H9 (cell line): ENCODE results near the gene NKX6-2. TPM values are rescaled to one million over a fixed set of nuclear protein-coding genes. Genes with fewer than 3 reads are reported as not detected.
A peak's percentile ranks its signal among the peaks of the same experiment; 100 is the strongest.

Experiments
- DNase-seq: peaks from one replicate; pipeline ENCODE4 v3.0.0-alpha.2; 2017
- H2AFZ ChIP-seq: one replicate; pipeline ENCODE4 v1.6.1; 2013; ENCODE audit warnings: mild to moderate bottlenecking, low read length, control low read depth, moderate library complexity
- H2AK5ac ChIP-seq: 2 replicates; pipeline ENCODE4 v1.6.1; 2013; ENCODE audit warnings: low read length, control low read depth, mixed read lengths; ENCODE audit not compliant: insufficient read length
- H2BK120ac ChIP-seq: one replicate; pipeline ENCODE4 v1.6.1; 2013; ENCODE audit warnings: low read depth, mild to moderate bottlenecking, low read length, control low read depth, inconsistent platforms; ENCODE audit not compliant: poor library complexity, severe bottlenecking
- H2BK12ac ChIP-seq: 2 replicates; pipeline ENCODE4 v1.6.1; 2013; ENCODE audit warnings: low read length, control low read depth, mixed read lengths, low read depth; ENCODE audit not compliant: insufficient read length
- H2BK15ac ChIP-seq: 2 replicates; pipeline ENCODE4 v1.6.1; 2013; ENCODE audit warnings: low read depth, low read length, control low read depth
- H2BK20ac ChIP-seq: one replicate; pipeline ENCODE4 v1.6.1; 2013; ENCODE audit warnings: low read depth, mild to moderate bottlenecking, low read length, control low read depth, inconsistent platforms; ENCODE audit not compliant: poor library complexity, severe bottlenecking
- H2BK5ac ChIP-seq: 2 replicates; pipeline ENCODE4 v1.6.1; 2013; ENCODE audit warnings: low read length, control low read depth, mixed read lengths; ENCODE audit not compliant: insufficient read length
- H3K14ac ChIP-seq: 2 replicates; pipeline ENCODE4 v1.6.1; 2013; ENCODE audit warnings: low read length, control low read depth; ENCODE audit not compliant: insufficient read depth
- H3K18ac ChIP-seq: 2 replicates; pipeline ENCODE4 v1.6.1; 2013; ENCODE audit warnings: low read depth, mild to moderate bottlenecking, mixed read lengths, low read length, control low read depth; ENCODE audit not compliant: insufficient read length
- H3K23ac ChIP-seq: 2 replicates; pipeline ENCODE4 v1.6.1; 2013; ENCODE audit warnings: low read length, control low read depth, mixed read lengths, low read depth; ENCODE audit not compliant: insufficient read length
- H3K23me2 ChIP-seq: 2 replicates; pipeline ENCODE4 v1.6.1; 2013; ENCODE audit warnings: low read depth, mild to moderate bottlenecking, mixed read lengths, low read length, control low read depth; ENCODE audit not compliant: insufficient read length, poor library complexity, severe bottlenecking
- H3K27ac ChIP-seq: 2 replicates; pipeline ENCODE4 v1.5.1; 2013; ENCODE audit warnings: low read length, control low read depth, mixed read lengths, low read depth; ENCODE audit not compliant: insufficient read length
- H3K27me3 ChIP-seq: 2 replicates; pipeline ENCODE4 v1.6.1; 2013; ENCODE audit warnings: low read length, control low read depth, inconsistent platforms; ENCODE audit not compliant: insufficient read depth
- H3K4ac ChIP-seq: 2 replicates; pipeline ENCODE4 v1.6.1; 2013; ENCODE audit warnings: low read depth, mild to moderate bottlenecking, control low read depth, inconsistent platforms, low read length, moderate library complexity
- H3K4me1 ChIP-seq: 2 replicates; pipeline ENCODE4 v1.6.1; 2013; ENCODE audit warnings: low read length, control low read depth, inconsistent platforms; ENCODE audit not compliant: insufficient read depth
- H3K4me2 ChIP-seq: 2 replicates; pipeline ENCODE4 v1.6.1; 2013; ENCODE audit warnings: low read length, control low read depth, mixed read lengths; ENCODE audit not compliant: insufficient read length, insufficient read depth
- H3K56ac ChIP-seq: 2 replicates; pipeline ENCODE4 v1.6.1; 2013; ENCODE audit warnings: low read depth, mild to moderate bottlenecking, mixed read lengths, low read length, control low read depth; ENCODE audit not compliant: insufficient read length
- H3K79me1 ChIP-seq: 2 replicates; pipeline ENCODE4 v1.6.1; 2013; ENCODE audit warnings: low read depth, mild to moderate bottlenecking, moderate library complexity, low read length, control low read depth, inconsistent platforms; ENCODE audit not compliant: insufficient read depth, poor library complexity, severe bottlenecking
- H3K79me2 ChIP-seq: 2 replicates; pipeline ENCODE4 v1.6.1; 2013; ENCODE audit warnings: low read length, control low read depth, inconsistent platforms; ENCODE audit not compliant: insufficient read depth
- H3K9ac ChIP-seq: 2 replicates; pipeline ENCODE4 v1.6.1; 2013; ENCODE audit warnings: low read length, control low read depth, mixed read lengths; ENCODE audit not compliant: insufficient read length; ENCODE audit errors: extremely low read depth
- H3K9me3 ChIP-seq: one replicate; pipeline ENCODE4 v1.6.1; 2013; ENCODE audit warnings: low read depth, low read length, inconsistent platforms; ENCODE audit not compliant: control insufficient read depth
- H3T11ph ChIP-seq: one replicate; pipeline ENCODE4 v1.6.1; 2013; ENCODE audit warnings: mild to moderate bottlenecking, low read length, control low read depth, inconsistent platforms
- H4K20me1 ChIP-seq: one replicate; pipeline ENCODE4 v1.6.1; 2013; ENCODE audit not compliant: control insufficient read depth, insufficient read length, insufficient read depth
- H4K5ac ChIP-seq: 2 replicates; pipeline ENCODE4 v1.6.1; 2013; ENCODE audit warnings: low read depth, mild to moderate bottlenecking, mixed read lengths, low read length, control low read depth; ENCODE audit not compliant: insufficient read length
- H4K8ac ChIP-seq: replicated peaks from 2 replicates; pipeline ENCODE4 v1.6.1; 2013; ENCODE audit warnings: low read length, control low read depth, mixed read lengths, low read depth; ENCODE audit not compliant: insufficient read length
- H4K91ac ChIP-seq: 2 replicates; pipeline ENCODE4 v1.6.1; 2013; ENCODE audit warnings: low read depth, mild to moderate bottlenecking, moderate library complexity, mixed read lengths, low read length, control low read depth; ENCODE audit not compliant: insufficient read length
- H3K27ac Mint-ChIP-seq, 3 experiments: 2 replicates in 2 of 3; 3 replicates in 1 of 3; pipeline ENCODE4 v1.8.0; 2020 to 2021; ENCODE audit warnings: mixed read lengths in 3 of 3, mild to moderate bottlenecking in 1 of 3, moderate library complexity in 1 of 3
- H3K27me3 Mint-ChIP-seq: 2 replicates; pipeline ENCODE4 v1.8.0; 2021; ENCODE audit warnings: low read depth, mild to moderate bottlenecking, moderate library complexity, mixed read lengths
- H3K36me3 Mint-ChIP-seq, 3 experiments: 2 replicates in 2 of 3; 3 replicates in 1 of 3; pipeline ENCODE4 v1.8.0; 2020 to 2021; ENCODE audit warnings: low read depth in 3 of 3, mixed read lengths in 3 of 3; ENCODE audit not compliant: insufficient read depth in 1 of 3
- H3K4me1 Mint-ChIP-seq, 2 experiments: 2 replicates each; pipeline ENCODE4 v1.8.0; 2020; ENCODE audit warnings: mixed read lengths in 2 of 2
- H3K4me3 Mint-ChIP-seq, 2 experiments: 2 replicates in 1 of 2; 3 replicates in 1 of 2; pipeline ENCODE4 v1.8.0; 2020 to 2021; ENCODE audit warnings: mild to moderate bottlenecking in 2 of 2, mixed read lengths in 2 of 2, moderate library complexity in 1 of 2
- H3K9me3 Mint-ChIP-seq, 2 experiments: 2 replicates in 1 of 2; 3 replicates in 1 of 2; pipeline ENCODE4 v1.8.0; 2020; ENCODE audit warnings: mild to moderate bottlenecking in 2 of 2, mixed read lengths in 2 of 2, moderate library complexity in 1 of 2
- CTCF ChIP-seq: fragments of 200-600 bp; sonication (generic); conservative IDR thresholded peaks from 3 replicates; pipeline ENCODE4 v1.8.0; 2021; ENCODE audit warnings: antibody characterized with exemption, mild to moderate bottlenecking
- WGBS: extraction: QIAGEN DNeasy Blood & Tissue Kit; methylation state at CpG from one replicate; pipeline ENCODE4 v1.1.7; 2013; ENCODE audit warnings: missing lambda C conversion rate, low lambda C conversion rate, mixed read lengths; ENCODE audit not compliant: insufficient read length; ENCODE audit errors: extremely low coverage; 5-methylcytosine and 5-hydroxymethylcytosine counted together
- total RNA-seq: library from RNA; stranded (reverse); gene quantifications from 2 replicates; pipeline ENCODE4 v1.2.1, GENCODE V29; 2021

NKX6-2 gene
- total RNA-seq, 1 experiment from 2014 or later = 0.13 TPM

- no peak for TF ChIP-seq CTCF
- Histone ChIP-seq H3K79me1 (no peaks in the 10 kb centered on the region), H3K4ac (no peak overlapping the region), H2AFZ (no peak overlapping the region), H3K27me3 (no peaks in the 10 kb centered on the region), H3K56ac (no peak overlapping the region), H3K9me3 (no peaks in the 10 kb centered on the region), H3K23me2 (no peaks in the 10 kb centered on the region), H2BK12ac (no peak overlapping the region), H3K4me2 (no peak overlapping the region), H2BK15ac (no peak overlapping the region), H3T11ph (no peak overlapping the region), H3K4me1 (no peaks in the 10 kb centered on the region), H2AK5ac (no peak overlapping the region), H3K23ac (no peak overlapping the region), H4K91ac (no peak overlapping the region), H2BK20ac (no peak overlapping the region), H2BK120ac (no peak overlapping the region), H3K14ac (no peak overlapping the region), H3K79me2 (no peaks in the 10 kb centered on the region), H3K9ac (no peak overlapping the region), H3K18ac (no peak overlapping the region), H4K5ac (no peak overlapping the region), H2BK5ac (no peak overlapping the region), H3K27ac (no peak overlapping the region), H4K20me1 (no peaks in the 10 kb centered on the region), H4K8ac (no peak overlapping the region)
- Mint-ChIP-seq H3K4me3 (no peak overlapping the region), H3K27ac (no peak overlapping the region), H3K36me3 (no peaks in the 10 kb centered on the region; a peak in 1 of 7 replicates), H3K4me1 (peaks cover 0 to 4% of the 10 kb centered on the region in 2 experiments; a peak in 1 of 4 replicates), H3K9me3 (peaks cover 0 to 9% of the 10 kb centered on the region in 2 experiments; a peak in 3 of 5 replicates), H3K27me3 (peaks cover 7% of the 10 kb centered on the region)
- WGBS = no CpG with 5 or more reads among the region's 18 CpGs
- peak; percentile 17 for DNase-seq
These were observed 48.4 kb upstream of the NKX6-2 start for GRCh38 chr10:132834311-132834761.
